K562 treated with DMSO at 1 percent for 4 hours (cell line): ENCODE measurements around the gene OR6P1. TPM values are rescaled to one million over a fixed set of nuclear protein-coding genes. Genes with fewer than 3 reads are reported as not detected.

Source experiments
- total RNA-seq: library from RNA; unstranded; fragments of 300-600 nt; gene quantifications from 2 replicates; pipeline ENCODE4 v1.2.3, GENCODE V29; 2022; ENCODE audit not compliant: insufficient read depth

The OR6P1 gene
- not detected in 2 replicates for total RNA-seq

GRCh38 chr1:158570480-158570879 is at the start of gene OR6P1:
OR6P1 (minus strand) TSS chr1:158570580; CDS start chr1:158563604, 6,976 bp downstream.

GRCh38 chr1:158604968-158605367 is 34.6 kb upstream of the OR6P1 start, which contains the start of gene OR10Z1:
OR10Z1 (plus strand) TSS chr1:158605268; CDS start chr1:158606439, 1,171 bp downstream.

GRCh38 chr1:158579733-158580132 is 9.4 kb upstream of the OR6P1 start, which contains the start of gene OR10X1:
OR10X1 (minus strand) TSS chr1:158579899; CDS start chr1:158579899, 0 bp downstream.

GRCh38 chr1:158554352-158554751 is 16.0 kb downstream of the OR6P1 start, which contains the start of gene OR6Y1:
OR6Y1 (minus strand) TSS chr1:158554405; CDS start chr1:158548105, 6,300 bp downstream.

Other genes starting within 250 kb of the OR6P1 start
- not detected in 2 replicates for gene CD1B, start 239.0 kb downstream of the OR6P1 start, total RNA-seq
- gene CD1E, start 216.7 kb downstream of the OR6P1 start, total RNA-seq: not detected in 2 replicates
- not detected in 2 replicates for gene OR10T2, start 171.1 kb downstream of the OR6P1 start, total RNA-seq
- not detected in 2 replicates for gene OR10K2, start 144.3 kb downstream of the OR6P1 start, total RNA-seq
- gene OR10K1, start 108.7 kb downstream of the OR6P1 start, total RNA-seq: not detected in 2 replicates
- not detected in 2 replicates for gene OR10R2, start 98.4 kb downstream of the OR6P1 start, total RNA-seq
- not detected in 2 replicates for gene OR6Y1, start 16.2 kb downstream of the OR6P1 start, total RNA-seq
- not detected in 2 replicates for gene OR10X1, start 9.3 kb upstream of the OR6P1 start, total RNA-seq
- 0.08 TPM in 1 of 2 replicates, not detected in the other for gene OR10Z1, start 34.7 kb upstream of the OR6P1 start, total RNA-seq
- 5.8 and 12.8 TPM in 2 replicates for gene SPTA1, start 116.1 kb upstream of the OR6P1 start, total RNA-seq
- not detected in 2 replicates for gene OR6K2, start 130.1 kb upstream of the OR6P1 start, total RNA-seq
- not detected in 2 replicates for gene OR6K3, start 150.1 kb upstream of the OR6P1 start, total RNA-seq
- not detected in 2 replicates for gene OR6K6, start 184.1 kb upstream of the OR6P1 start, total RNA-seq
- gene OR6N1, start 201.6 kb upstream of the OR6P1 start, total RNA-seq: not detected in 2 replicates
- gene OR6N2, start 210.6 kb upstream of the OR6P1 start, total RNA-seq: not detected in 2 replicates